ENCODE data around the gene WNK4. TPM values are rescaled to one million over a fixed set of nuclear protein-coding genes. Genes with fewer than 3 reads are reported as not detected.

WNK4 gene
- total and polyA plus RNA-seq, 9 of the 15 experiments (the other 6 are each of a cell fraction or from before 2014, with no cell fraction given), result 0.32 to 25.8 (median 4.5) TPM

DNA sequence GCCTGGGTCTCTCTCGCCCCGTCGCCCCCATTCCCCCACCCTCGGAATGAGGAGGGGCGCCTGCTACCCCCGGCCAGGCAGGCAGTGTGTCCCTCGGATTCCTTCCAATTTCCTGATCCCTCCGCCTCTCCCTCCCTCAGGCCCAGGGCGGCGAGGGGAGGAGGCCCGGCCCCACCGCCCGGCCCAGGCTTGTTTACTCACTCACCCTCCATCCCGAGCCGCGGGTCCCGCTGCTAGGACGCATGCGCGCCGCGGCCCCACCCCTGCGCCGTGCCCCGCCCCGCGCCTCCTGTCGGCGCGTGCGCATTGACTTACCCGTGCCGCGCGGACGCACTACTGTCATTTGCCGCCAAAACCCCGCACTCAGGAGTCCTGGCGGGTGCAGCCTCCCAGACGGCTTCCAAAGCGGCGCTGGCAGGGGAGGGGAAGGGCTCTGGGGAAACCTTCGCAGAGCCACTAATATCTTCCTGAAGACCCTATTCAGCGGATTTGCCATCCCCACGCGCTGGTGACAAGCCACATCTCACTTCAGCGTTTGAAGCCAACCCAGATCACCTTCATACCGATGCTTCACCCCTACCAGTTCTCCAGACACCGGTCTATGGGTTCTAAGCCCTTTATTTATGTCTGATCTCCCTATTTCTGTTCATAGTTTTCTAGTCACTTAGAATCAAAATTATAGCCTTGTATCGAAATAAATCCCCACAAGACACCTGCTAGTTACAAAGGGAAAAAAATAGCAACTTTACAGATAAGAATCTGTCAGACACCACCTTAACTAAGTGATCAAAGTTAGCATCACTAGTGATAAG is 35.4 kb upstream of the WNK4 start, which contains the start of gene EZH1 (continued):
- TF ChIP-seq ERF (CRISPR knock-in tag; IDR thresholded peaks at IDR 0.05) (no peak), ZBTB17 (CRISPR knock-in tag; IDR thresholded peaks at IDR 0.05) (no peak), CBX3 (IDR thresholded peaks at IDR 0.05; ENCODE audit: borderline replicate concordance in 1 of 2, low read length in 2 of 2) (peak in 1 of 2 experiments; percentile 86; a peak in 1 of 3 replicates), ZNF165 (CRISPR knock-in tag; IDR thresholded peaks at IDR 0.05; ENCODE audit: borderline replicate concordance) (no peak), ZNF696 (CRISPR knock-in tag; conservative IDR thresholded peaks at IDR 0.05) (no peak), NR2C2 (CRISPR knock-in tag; IDR thresholded peaks at IDR 0.05) (no peak; the same call in 1 of the 2 replicates), NR2C2 (tag; IDR thresholded peaks at IDR 0.05) (0 out of 2 replicates have a peak, but pooled peaks have one; percentile 24), ZNF124 (CRISPR knock-in tag; IDR thresholded peaks at IDR 0.05) (no peak), CBX2 (IDR thresholded peaks at IDR 0.05; ENCODE audit: insufficient read depth, low read length, poor library complexity, severe bottlenecking) (no peak)
- TF ChIP-seq, protein P1, sequence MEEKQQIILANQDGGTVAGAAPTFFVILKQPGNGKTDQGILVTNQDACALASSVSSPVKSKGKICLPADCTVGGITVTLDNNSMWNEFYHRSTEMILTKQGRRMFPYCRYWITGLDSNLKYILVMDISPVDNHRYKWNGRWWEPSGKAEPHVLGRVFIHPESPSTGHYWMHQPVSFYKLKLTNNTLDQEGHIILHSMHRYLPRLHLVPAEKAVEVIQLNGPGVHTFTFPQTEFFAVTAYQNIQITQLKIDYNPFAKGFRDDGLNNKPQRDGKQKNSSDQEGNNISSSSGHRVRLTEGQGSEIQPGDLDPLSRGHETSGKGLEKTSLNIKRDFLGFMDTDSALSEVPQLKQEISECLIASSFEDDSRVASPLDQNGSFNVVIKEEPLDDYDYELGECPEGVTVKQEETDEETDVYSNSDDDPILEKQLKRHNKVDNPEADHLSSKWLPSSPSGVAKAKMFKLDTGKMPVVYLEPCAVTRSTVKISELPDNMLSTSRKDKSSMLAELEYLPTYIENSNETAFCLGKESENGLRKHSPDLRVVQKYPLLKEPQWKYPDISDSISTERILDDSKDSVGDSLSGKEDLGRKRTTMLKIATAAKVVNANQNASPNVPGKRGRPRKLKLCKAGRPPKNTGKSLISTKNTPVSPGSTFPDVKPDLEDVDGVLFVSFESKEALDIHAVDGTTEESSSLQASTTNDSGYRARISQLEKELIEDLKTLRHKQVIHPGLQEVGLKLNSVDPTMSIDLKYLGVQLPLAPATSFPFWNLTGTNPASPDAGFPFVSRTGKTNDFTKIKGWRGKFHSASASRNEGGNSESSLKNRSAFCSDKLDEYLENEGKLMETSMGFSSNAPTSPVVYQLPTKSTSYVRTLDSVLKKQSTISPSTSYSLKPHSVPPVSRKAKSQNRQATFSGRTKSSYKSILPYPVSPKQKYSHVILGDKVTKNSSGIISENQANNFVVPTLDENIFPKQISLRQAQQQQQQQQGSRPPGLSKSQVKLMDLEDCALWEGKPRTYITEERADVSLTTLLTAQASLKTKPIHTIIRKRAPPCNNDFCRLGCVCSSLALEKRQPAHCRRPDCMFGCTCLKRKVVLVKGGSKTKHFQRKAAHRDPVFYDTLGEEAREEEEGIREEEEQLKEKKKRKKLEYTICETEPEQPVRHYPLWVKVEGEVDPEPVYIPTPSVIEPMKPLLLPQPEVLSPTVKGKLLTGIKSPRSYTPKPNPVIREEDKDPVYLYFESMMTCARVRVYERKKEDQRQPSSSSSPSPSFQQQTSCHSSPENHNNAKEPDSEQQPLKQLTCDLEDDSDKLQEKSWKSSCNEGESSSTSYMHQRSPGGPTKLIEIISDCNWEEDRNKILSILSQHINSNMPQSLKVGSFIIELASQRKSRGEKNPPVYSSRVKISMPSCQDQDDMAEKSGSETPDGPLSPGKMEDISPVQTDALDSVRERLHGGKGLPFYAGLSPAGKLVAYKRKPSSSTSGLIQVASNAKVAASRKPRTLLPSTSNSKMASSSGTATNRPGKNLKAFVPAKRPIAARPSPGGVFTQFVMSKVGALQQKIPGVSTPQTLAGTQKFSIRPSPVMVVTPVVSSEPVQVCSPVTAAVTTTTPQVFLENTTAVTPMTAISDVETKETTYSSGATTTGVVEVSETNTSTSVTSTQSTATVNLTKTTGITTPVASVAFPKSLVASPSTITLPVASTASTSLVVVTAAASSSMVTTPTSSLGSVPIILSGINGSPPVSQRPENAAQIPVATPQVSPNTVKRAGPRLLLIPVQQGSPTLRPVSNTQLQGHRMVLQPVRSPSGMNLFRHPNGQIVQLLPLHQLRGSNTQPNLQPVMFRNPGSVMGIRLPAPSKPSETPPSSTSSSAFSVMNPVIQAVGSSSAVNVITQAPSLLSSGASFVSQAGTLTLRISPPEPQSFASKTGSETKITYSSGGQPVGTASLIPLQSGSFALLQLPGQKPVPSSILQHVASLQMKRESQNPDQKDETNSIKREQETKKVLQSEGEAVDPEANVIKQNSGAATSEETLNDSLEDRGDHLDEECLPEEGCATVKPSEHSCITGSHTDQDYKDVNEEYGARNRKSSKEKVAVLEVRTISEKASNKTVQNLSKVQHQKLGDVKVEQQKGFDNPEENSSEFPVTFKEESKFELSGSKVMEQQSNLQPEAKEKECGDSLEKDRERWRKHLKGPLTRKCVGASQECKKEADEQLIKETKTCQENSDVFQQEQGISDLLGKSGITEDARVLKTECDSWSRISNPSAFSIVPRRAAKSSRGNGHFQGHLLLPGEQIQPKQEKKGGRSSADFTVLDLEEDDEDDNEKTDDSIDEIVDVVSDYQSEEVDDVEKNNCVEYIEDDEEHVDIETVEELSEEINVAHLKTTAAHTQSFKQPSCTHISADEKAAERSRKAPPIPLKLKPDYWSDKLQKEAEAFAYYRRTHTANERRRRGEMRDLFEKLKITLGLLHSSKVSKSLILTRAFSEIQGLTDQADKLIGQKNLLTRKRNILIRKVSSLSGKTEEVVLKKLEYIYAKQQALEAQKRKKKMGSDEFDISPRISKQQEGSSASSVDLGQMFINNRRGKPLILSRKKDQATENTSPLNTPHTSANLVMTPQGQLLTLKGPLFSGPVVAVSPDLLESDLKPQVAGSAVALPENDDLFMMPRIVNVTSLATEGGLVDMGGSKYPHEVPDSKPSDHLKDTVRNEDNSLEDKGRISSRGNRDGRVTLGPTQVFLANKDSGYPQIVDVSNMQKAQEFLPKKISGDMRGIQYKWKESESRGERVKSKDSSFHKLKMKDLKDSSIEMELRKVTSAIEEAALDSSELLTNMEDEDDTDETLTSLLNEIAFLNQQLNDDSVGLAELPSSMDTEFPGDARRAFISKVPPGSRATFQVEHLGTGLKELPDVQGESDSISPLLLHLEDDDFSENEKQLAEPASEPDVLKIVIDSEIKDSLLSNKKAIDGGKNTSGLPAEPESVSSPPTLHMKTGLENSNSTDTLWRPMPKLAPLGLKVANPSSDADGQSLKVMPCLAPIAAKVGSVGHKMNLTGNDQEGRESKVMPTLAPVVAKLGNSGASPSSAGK (IDR thresholded peaks at IDR 0.05), result peak; percentile 99

All from K562 (cell line).